Bronchus fibroblast of lung (primary cell): Measurements from ENCODE around the gene MMEL1. TPM values are rescaled to one million over a fixed set of nuclear protein-coding genes. Genes with fewer than 3 reads are reported as not detected.

Experiments used
- total RNA-seq: library from RNA; depleted of rRNA; stranded (reverse); fragments of >200 nt; gene quantifications from 2 replicates; pipeline ENCODE4 v1.2.3, GENCODE V29; 2015

Gene MMEL1, protein sequence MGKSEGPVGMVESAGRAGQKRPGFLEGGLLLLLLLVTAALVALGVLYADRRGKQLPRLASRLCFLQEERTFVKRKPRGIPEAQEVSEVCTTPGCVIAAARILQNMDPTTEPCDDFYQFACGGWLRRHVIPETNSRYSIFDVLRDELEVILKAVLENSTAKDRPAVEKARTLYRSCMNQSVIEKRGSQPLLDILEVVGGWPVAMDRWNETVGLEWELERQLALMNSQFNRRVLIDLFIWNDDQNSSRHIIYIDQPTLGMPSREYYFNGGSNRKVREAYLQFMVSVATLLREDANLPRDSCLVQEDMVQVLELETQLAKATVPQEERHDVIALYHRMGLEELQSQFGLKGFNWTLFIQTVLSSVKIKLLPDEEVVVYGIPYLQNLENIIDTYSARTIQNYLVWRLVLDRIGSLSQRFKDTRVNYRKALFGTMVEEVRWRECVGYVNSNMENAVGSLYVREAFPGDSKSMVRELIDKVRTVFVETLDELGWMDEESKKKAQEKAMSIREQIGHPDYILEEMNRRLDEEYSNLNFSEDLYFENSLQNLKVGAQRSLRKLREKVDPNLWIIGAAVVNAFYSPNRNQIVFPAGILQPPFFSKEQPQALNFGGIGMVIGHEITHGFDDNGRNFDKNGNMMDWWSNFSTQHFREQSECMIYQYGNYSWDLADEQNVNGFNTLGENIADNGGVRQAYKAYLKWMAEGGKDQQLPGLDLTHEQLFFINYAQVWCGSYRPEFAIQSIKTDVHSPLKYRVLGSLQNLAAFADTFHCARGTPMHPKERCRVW
- total RNA-seq, result not detected in 2 replicates

DNA sequence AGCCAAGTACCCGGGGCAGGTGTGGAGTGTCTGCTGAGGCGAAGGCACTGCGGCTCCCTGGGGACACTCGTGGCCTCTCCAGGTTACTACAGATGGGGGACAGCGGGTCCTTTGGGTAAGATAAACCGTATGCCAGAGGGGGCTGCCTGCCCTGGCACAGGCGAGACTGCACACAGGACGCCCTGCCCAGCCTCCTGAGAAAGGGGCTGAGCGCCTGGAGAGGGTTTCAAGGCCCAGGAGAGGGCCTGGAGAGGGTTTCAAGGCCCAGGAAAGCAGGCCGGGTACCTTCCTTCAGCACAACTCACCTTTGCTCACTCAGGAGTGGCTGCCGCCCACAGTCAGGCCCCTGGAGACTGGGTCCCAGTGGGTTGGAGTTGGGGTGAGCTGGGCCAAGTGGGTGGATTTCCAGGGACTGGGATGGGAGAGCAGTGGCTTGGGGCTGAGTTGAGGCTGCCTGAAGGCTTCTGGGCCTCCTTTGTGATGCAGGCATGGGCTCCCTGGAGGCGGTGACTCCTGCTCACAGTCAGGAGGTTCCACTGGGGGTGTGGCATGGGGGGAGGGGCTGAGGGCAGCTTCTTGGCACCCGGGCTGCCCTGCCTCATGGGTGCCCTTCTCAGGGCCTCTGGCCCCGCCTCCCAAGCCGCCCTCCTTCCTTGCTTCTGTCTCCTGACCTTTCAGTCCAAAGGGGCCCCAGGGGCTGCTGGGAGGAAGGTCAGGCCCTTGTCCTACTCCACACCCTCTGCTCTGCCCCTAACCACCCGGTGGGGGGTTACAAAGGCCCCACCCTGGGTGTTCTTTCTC is at the start of gene MMEL1:
Gene MMEL1, minus strand, starts transcription at position 456 of the 801 bp plus-strand sequence. CDS start 3,532 bp downstream, outside the sequence.

DNA sequence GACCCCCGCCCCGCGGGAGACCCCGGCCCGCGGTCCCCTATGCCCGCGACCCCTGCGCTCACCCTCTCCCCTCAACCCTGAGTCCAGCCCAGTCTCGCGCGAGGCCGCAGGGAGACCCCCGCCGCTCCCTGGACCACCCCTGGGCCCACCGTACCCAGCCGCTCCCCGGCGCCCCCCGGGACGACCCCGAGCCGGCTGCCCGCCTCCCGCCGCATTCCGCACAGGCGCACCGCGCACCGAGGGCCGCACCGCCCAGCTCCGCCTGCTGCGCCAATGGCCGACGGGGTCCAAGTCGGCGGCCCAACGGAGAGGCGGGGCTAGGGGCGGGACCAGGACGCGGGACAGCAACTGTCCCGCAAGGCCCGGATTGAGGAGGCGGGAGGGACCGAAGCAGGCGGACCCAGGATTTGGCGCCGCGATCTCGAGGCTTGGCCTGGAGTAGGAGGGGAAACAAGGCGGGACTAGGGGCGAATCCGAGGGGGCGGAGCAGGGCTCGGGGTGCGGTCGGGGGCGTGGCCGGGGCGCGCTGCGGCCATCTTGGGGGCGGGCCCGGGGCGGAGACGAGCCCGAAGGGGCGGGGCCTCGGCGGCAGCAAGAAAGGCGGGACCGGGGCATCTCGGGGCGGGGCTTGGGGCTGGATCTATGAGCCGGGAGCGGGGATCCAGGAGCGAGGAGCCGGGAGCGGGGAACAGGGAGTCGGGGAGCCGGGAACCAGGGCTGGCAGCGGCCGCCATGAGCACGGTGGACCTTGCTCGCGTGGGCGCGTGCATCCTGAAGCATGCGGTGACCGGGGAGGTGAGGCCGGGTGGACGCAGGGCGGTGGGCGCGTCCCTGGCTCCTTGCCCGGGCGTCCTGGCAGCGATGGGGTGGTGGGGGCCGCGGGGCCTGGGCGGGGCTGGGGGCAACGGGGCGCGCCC is 46.4 kb downstream of the MMEL1 start, which contains the start of gene PRXL2B:
Gene PRXL2B, plus strand, starts transcription at position 624 of the 917 bp plus-strand sequence. Its CDS starts 109 bp downstream, at position 733.

DNA sequence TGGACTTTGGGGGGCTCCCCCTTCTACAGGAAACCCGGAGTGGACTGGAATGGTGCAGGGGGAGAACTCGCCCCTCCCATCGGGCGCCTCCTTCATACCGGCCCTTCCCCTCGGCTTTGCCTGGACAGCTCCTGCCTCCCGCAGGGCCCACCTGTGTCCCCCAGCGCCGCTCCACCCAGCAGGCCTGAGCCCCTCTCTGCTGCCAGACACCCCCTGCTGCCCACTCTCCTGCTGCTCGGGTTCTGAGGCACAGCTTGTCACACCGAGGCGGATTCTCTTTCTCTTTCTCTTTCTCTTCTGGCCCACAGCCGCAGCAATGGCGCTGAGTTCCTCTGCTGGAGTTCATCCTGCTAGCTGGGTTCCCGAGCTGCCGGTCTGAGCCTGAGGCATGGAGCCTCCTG is 76.5 kb downstream of the MMEL1 start, which contains the start of gene TNFRSF14:
Gene TNFRSF14, plus strand, starts transcription at position 95 of the 401 bp plus-strand sequence. Its CDS starts 294 bp downstream, at position 389.

Other genes starting within 250 kb of the MMEL1 start
- 3.7 and 4.0 TPM in 2 replicates for gene MORN1, start 241.5 kb downstream of the MMEL1 start, total RNA-seq
- 79.7 and 82.0 TPM in 2 replicates for gene RER1, start 241.2 kb downstream of the MMEL1 start, total RNA-seq
- 28.4 and 33.0 TPM in 2 replicates for gene PEX10, start 220.5 kb downstream of the MMEL1 start, total RNA-seq
- gene PLCH2, start 156.7 kb downstream of the MMEL1 start, total RNA-seq, result under 0.01 and 0.15 TPM in 2 replicates
- gene PANK4, start 106.4 kb downstream of the MMEL1 start, total RNA-seq, result 24.9 and 25.6 TPM in 2 replicates
- gene HES5, start 102.8 kb downstream of the MMEL1 start, total RNA-seq, result not detected in 2 replicates
- gene TNFRSF14, start 76.6 kb downstream of the MMEL1 start, total RNA-seq, result 4.5 and 7.7 TPM in 2 replicates
- gene PRXL2B, start 46.2 kb downstream of the MMEL1 start, total RNA-seq, result 22.0 and 25.0 TPM in 2 replicates
- gene TTC34, start 168.7 kb upstream of the MMEL1 start, total RNA-seq, result 0.15 and 0.17 TPM in 2 replicates